HepG2 (cell line): ENCODE measurements around the gene KANK4. TPM values are rescaled to one million over a fixed set of nuclear protein-coding genes. Genes with fewer than 3 reads are reported as not detected.

Experiments
- AGO2 ChIP-seq: fragments of 200-400 bp; formaldehyde crosslinking; optimal IDR thresholded peaks from 2 replicates; pipeline ENCODE3; 2017; ENCODE audit warnings: mild to moderate bottlenecking, low read depth, low read length, moderate library complexity
- ERF ChIP-seq: IDR thresholded peaks from 2 replicates; pipeline ENCODE4 v1.6.1; 2018; ENCODE audit warnings: missing biosample characterization, missing genetic modification reagents
- PITX1 ChIP-seq: sonication (generic); formaldehyde crosslinking; IDR thresholded peaks from 2 replicates; pipeline ENCODE4 v1.5.1; 2020; ENCODE audit warnings: mild to moderate bottlenecking, missing genetic modification reagents
- POGZ ChIP-seq: sonication (generic); formaldehyde crosslinking; IDR thresholded peaks from 2 replicates; pipeline ENCODE4 v1.4.0; 2020; ENCODE audit warnings: mild to moderate bottlenecking, missing genetic modification reagents
- SMAD3 ChIP-seq: sonication (generic); formaldehyde crosslinking; IDR thresholded peaks from 2 replicates; pipeline ENCODE4 v1.4.0; 2020; ENCODE audit warnings: missing genetic modification reagents
- TAF1 ChIP-seq: sonication (generic); formaldehyde crosslinking; IDR thresholded peaks from 2 replicates; pipeline ENCODE4 v1.4.0; 2020; ENCODE audit warnings: missing genetic modification reagents
- U2AF1 ChIP-seq: fragments of 200-400 bp; formaldehyde crosslinking; optimal IDR thresholded peaks from 2 replicates; pipeline ENCODE3; 2017; ENCODE audit warnings: mild to moderate bottlenecking, low read depth, low read length
- ZNF501 ChIP-seq: sonication (generic); formaldehyde crosslinking; IDR thresholded peaks from 2 replicates; pipeline ENCODE4 v1.5.1; 2020; ENCODE audit warnings: mild to moderate bottlenecking, moderate library complexity, missing genetic modification reagents
- ZNF629 ChIP-seq: sonication (generic); formaldehyde crosslinking; conservative IDR thresholded peaks from 2 replicates; pipeline ENCODE4 v1.5.0; 2020; ENCODE audit warnings: missing genetic modification reagents
- ZNF724P ChIP-seq: sonication (generic); formaldehyde crosslinking; IDR thresholded peaks from 2 replicates; pipeline ENCODE4 v1.8.0; 2022; ENCODE audit warnings: missing genetic modification reagents, borderline replicate concordance
- ZSCAN20 ChIP-seq: sonication (generic); formaldehyde crosslinking; IDR thresholded peaks from 2 replicates; pipeline ENCODE4 v1.4.0; 2020; ENCODE audit warnings: missing genetic modification reagents, mild to moderate bottlenecking, borderline replicate concordance
- polyA plus RNA-seq, 8 experiments: library from polyadenylated mRNA; depleted of rRNA in 3 of 8; stranded (reverse) in 7 of 8; unstranded in 1 of 8; fragments of >200 nt; fragmentation: Illumina TruSeq in 4 of 8; extraction: Trizol in 4 of 8; gene quantifications; 2 replicates each; pipeline versions ENCODE4 v1.2.1 to v1.2.3, GENCODE V29; 2011 to 2016; ENCODE audit warnings: low read depth in 4 of 8, missing spikeins in 1 of 8, mixed read lengths in 1 of 8; ENCODE audit not compliant: insufficient read depth in 1 of 8
- total RNA-seq, 5 experiments: library from RNA; depleted of rRNA; stranded (reverse); fragments of >200 nt; fragmentation: Illumina TruSeq; extraction: Trizol; gene quantifications; 2 replicates each; pipeline ENCODE4 v1.2.3, GENCODE V29; 2016; ENCODE audit warnings: low read depth in 1 of 5
- TF ChIP-seq, protein P1 (sequence below): IDR thresholded peaks from 2 replicates; pipeline ENCODE4 v1.6.1; 2016; ENCODE audit warnings: mild to moderate bottlenecking
- TF ChIP-seq, protein P2 (sequence below): sonication (generic); formaldehyde crosslinking; IDR thresholded peaks from 2 replicates; pipeline ENCODE4 v1.9.0; 2021; ENCODE audit warnings: mild to moderate bottlenecking, missing genetic modification reagents
- TF ChIP-seq, protein P3 (sequence below): sonication (generic); formaldehyde crosslinking; IDR thresholded peaks from 2 replicates; pipeline ENCODE4 v1.5.0; 2020; ENCODE audit warnings: mild to moderate bottlenecking, missing genetic modification reagents, moderate library complexity

The KANK4 gene
- total and polyA plus RNA-seq, 2 of the 13 experiments (the other 11 are each of a cell fraction or from before 2014, with no cell fraction given), result 16.1 to 25.7 TPM

DNA sequence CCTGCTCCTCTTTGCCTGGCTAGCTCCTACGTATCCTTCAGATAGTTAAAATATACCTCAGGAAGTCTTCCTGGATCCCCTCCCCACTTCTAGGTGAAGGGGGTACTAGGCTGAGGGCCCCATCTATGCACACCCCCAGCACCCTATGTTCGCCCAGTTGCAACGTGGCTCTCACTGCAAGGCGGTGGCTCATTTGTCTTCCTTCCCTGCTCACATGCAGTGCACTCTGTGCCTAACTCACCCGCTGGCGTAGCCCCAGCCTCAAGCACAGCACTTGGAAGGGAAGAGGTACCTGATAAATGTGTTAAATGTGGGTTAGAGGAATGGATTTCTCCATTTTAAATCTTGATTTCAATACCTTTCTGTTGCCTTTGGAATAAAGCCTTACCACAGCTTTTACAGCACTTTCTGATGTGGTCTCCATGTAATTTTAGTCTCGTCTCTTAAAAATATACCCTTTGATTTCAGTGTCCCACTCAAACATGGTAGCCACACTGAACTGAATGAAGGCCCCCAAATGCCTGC is 85.2 kb downstream of the KANK4 start (continued):
- TF ChIP-seq, protein P1, sequence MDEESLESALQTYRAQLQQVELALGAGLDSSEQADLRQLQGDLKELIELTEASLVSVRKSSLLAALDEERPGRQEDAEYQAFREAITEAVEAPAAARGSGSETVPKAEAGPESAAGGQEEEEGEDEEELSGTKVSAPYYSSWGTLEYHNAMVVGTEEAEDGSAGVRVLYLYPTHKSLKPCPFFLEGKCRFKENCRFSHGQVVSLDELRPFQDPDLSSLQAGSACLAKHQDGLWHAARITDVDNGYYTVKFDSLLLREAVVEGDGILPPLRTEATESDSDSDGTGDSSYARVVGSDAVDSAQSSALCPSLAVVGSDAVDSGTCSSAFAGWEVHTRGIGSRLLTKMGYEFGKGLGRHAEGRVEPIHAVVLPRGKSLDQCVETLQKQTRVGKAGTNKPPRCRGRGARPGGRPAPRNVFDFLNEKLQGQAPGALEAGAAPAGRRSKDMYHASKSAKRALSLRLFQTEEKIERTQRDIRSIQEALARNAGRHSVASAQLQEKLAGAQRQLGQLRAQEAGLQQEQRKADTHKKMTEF (CRISPR knock-in tag), result no peak
- TF ChIP-seq ZNF629 (CRISPR knock-in tag) (no peak), ZSCAN20 (CRISPR knock-in tag) (no peak), AGO2 (no peak), ZNF724P (CRISPR knock-in tag) (no peak), SMAD3 (no peak), POGZ (CRISPR knock-in tag) (no peak), ZNF501 (CRISPR knock-in tag) (no peak), U2AF1 (no peak), TAF1 (CRISPR knock-in tag) (no peak), ERF (CRISPR knock-in tag) (no peak), PITX1 (CRISPR knock-in tag) (no peak)
- TF ChIP-seq, protein P2, sequence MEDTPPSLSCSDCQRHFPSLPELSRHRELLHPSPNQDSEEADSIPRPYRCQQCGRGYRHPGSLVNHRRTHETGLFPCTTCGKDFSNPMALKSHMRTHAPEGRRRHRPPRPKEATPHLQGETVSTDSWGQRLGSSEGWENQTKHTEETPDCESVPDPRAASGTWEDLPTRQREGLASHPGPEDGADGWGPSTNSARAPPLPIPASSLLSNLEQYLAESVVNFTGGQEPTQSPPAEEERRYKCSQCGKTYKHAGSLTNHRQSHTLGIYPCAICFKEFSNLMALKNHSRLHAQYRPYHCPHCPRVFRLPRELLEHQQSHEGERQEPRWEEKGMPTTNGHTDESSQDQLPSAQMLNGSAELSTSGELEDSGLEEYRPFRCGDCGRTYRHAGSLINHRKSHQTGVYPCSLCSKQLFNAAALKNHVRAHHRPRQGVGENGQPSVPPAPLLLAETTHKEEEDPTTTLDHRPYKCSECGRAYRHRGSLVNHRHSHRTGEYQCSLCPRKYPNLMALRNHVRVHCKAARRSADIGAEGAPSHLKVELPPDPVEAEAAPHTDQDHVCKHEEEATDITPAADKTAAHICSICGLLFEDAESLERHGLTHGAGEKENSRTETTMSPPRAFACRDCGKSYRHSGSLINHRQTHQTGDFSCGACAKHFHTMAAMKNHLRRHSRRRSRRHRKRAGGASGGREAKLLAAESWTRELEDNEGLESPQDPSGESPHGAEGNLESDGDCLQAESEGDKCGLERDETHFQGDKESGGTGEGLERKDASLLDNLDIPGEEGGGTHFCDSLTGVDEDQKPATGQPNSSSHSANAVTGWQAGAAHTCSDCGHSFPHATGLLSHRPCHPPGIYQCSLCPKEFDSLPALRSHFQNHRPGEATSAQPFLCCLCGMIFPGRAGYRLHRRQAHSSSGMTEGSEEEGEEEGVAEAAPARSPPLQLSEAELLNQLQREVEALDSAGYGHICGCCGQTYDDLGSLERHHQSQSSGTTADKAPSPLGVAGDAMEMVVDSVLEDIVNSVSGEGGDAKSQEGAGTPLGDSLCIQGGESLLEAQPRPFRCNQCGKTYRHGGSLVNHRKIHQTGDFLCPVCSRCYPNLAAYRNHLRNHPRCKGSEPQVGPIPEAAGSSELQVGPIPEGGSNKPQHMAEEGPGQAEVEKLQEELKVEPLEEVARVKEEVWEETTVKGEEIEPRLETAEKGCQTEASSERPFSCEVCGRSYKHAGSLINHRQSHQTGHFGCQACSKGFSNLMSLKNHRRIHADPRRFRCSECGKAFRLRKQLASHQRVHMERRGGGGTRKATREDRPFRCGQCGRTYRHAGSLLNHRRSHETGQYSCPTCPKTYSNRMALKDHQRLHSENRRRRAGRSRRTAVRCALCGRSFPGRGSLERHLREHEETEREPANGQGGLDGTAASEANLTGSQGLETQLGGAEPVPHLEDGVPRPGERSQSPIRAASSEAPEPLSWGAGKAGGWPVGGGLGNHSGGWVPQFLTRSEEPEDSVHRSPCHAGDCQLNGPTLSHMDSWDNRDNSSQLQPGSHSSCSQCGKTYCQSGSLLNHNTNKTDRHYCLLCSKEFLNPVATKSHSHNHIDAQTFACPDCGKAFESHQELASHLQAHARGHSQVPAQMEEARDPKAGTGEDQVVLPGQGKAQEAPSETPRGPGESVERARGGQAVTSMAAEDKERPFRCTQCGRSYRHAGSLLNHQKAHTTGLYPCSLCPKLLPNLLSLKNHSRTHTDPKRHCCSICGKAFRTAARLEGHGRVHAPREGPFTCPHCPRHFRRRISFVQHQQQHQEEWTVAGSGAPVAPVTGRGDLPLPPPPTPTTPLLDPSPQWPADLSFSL, result no peak
- TF ChIP-seq, protein P3, sequence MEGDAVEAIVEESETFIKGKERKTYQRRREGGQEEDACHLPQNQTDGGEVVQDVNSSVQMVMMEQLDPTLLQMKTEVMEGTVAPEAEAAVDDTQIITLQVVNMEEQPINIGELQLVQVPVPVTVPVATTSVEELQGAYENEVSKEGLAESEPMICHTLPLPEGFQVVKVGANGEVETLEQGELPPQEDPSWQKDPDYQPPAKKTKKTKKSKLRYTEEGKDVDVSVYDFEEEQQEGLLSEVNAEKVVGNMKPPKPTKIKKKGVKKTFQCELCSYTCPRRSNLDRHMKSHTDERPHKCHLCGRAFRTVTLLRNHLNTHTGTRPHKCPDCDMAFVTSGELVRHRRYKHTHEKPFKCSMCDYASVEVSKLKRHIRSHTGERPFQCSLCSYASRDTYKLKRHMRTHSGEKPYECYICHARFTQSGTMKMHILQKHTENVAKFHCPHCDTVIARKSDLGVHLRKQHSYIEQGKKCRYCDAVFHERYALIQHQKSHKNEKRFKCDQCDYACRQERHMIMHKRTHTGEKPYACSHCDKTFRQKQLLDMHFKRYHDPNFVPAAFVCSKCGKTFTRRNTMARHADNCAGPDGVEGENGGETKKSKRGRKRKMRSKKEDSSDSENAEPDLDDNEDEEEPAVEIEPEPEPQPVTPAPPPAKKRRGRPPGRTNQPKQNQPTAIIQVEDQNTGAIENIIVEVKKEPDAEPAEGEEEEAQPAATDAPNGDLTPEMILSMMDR (CRISPR knock-in tag), result no peak
- TF ChIP-seq, all 625 proteins: peak for 0
